Epithelial cell of esophagus (primary cell): ENCODE measurements around the gene SRGAP3.

ENCODE experiments used
- DNase-seq: peaks from one replicate; pipeline ENCODE4 v3.0.0; 2010; ENCODE audit warnings: low read depth
- H3K4me3 ChIP-seq: 2 replicates; pipeline ENCODE4 v1.5.1; 2011; ENCODE audit warnings: mild to moderate bottlenecking, low read length, control low read depth
- CTCF ChIP-seq: IDR thresholded peaks from 2 replicates; pipeline ENCODE4 v1.5.1; 2011; ENCODE audit warnings: low read depth, mild to moderate bottlenecking, low read length, control low read depth, inconsistent platforms; ENCODE audit not compliant: insufficient read depth; ENCODE audit errors: missing control alignments

Gene SRGAP3

GRCh38 chr3:9211155-9211950 lies 38.1 kb downstream of the SRGAP3 start:
- H3K4me3 ChIP-seq, result no peak overlapping the region
- no peak for TF ChIP-seq CTCF
- peak; percentile 54 for DNase-seq

GRCh38 chr3:9209777-9210176 lies 39.7 kb downstream of the SRGAP3 start:
- DNase-seq, result no peak
- no peak for TF ChIP-seq CTCF
- H3K4me3 ChIP-seq, result no peak overlapping the region

- DNase-seq, result no peak
- no peak overlapping the region for H3K4me3 ChIP-seq
- no peak for TF ChIP-seq CTCF
These were observed 40.8 kb downstream of the SRGAP3 start for GRCh38 chr3:9208605-9209152.

- H3K4me3 ChIP-seq, result no peak overlapping the region
- DNase-seq, result no peak
- TF ChIP-seq CTCF, result no peak
These were observed 42.2 kb downstream of the SRGAP3 start for GRCh38 chr3:9207116-9207763.

- TF ChIP-seq CTCF, result no peak
- no peak for DNase-seq
These were observed 43.2 kb downstream of the SRGAP3 start for GRCh38 chr3:9206287-9206686.

GRCh38 chr3:9205345-9206143 lies 43.9 kb downstream of the SRGAP3 start:
- TF ChIP-seq CTCF, result no peak

More at GRCh38 chr3:9206287-9206686, 43.2 kb downstream of the SRGAP3 start:
- no peak overlapping the region for H3K4me3 ChIP-seq

More at GRCh38 chr3:9205345-9206143, 43.9 kb downstream of the SRGAP3 start:
- H3K4me3 ChIP-seq, result no peak overlapping the region
- DNase-seq, result no peak
